ENCODE results near the gene DPY30.

DNA sequence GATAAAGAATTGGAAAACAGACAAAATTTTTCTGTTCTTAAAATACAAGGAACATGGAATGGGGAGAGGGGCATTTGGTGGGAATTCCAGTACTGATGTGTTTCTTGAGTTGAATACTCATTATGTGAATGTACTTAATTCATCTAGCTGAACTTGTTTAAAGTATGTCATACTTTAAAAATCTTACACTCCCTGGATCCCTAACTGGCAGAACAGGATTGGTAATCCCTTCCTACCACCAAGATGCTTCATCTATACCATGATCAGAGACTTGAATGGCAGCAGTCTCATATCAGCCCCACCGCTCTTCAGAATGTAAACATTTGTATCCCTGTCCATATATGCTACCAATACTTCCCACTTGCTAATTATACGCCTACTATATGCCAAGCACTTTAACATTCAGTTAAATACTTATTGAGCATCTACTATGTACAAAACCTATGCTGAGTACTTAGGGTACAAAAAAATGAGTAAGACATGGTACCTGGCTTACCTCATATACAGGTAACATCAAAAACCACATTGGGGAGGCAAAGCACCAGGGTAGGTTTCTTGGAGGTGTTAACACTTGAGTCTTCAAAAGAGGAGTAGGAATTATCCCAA, 34.1 kb downstream of the DPY30 start:
- TF ChIP-seq, protein P1, sequence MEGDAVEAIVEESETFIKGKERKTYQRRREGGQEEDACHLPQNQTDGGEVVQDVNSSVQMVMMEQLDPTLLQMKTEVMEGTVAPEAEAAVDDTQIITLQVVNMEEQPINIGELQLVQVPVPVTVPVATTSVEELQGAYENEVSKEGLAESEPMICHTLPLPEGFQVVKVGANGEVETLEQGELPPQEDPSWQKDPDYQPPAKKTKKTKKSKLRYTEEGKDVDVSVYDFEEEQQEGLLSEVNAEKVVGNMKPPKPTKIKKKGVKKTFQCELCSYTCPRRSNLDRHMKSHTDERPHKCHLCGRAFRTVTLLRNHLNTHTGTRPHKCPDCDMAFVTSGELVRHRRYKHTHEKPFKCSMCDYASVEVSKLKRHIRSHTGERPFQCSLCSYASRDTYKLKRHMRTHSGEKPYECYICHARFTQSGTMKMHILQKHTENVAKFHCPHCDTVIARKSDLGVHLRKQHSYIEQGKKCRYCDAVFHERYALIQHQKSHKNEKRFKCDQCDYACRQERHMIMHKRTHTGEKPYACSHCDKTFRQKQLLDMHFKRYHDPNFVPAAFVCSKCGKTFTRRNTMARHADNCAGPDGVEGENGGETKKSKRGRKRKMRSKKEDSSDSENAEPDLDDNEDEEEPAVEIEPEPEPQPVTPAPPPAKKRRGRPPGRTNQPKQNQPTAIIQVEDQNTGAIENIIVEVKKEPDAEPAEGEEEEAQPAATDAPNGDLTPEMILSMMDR (optimal IDR thresholded peaks at IDR 0.05 in 1 of 3, IDR thresholded peaks at IDR 0.05 in 1 of 3, conservative IDR thresholded peaks at IDR 0.05 in 1 of 3; ENCODE audit: extremely low read depth in 1 of 3, insufficient read depth in 2 of 3, low read length in 3 of 3), result no peak
- TF ChIP-seq EZH2 (IDR thresholded peaks at IDR 0.05; ENCODE audit: low read length), result no peak
